OCI-M1 (cell line): ENCODE measurements around the gene AFAP1L2.
A peak's percentile ranks its signal among the peaks of the same experiment; 100 is the strongest.

Experiments
- DNase-seq: peaks from one replicate; lab custom pipeline; 2025; lab: John Stamatoyannopoulos, UW

AFAP1L2 gene

GRCh38 chr10:114310346-114310745 is 94.0 kb downstream of the AFAP1L2 start:
- DNase-seq = no peak

- DNase-seq = no peak
These were observed 95.0 kb downstream of the AFAP1L2 start for GRCh38 chr10:114309364-114309651.

- DNase-seq = no peak
These were observed 95.6 kb downstream of the AFAP1L2 start for GRCh38 chr10:114308531-114309363.

- DNase-seq = no peak
These were observed 96.6 kb downstream of the AFAP1L2 start for GRCh38 chr10:114307731-114308130.

- no peak for DNase-seq
These were observed 98.0 kb downstream of the AFAP1L2 start for GRCh38 chr10:114306116-114306973.

GRCh38 chr10:114305521-114305925 is 98.8 kb downstream of the AFAP1L2 start:
- no peak for DNase-seq

- no peak for DNase-seq
These were observed 99.5 kb downstream of the AFAP1L2 start for GRCh38 chr10:114304571-114305421.

GRCh38 chr10:114304017-114304570 is 100.2 kb downstream of the AFAP1L2 start:
- peak; percentile 86 for DNase-seq

GRCh38 chr10:114303556-114303955 is 100.7 kb downstream of the AFAP1L2 start:
- no peak for DNase-seq

GRCh38 chr10:114301951-114302710 is 102.2 kb downstream of the AFAP1L2 start:
- DNase-seq = no peak

GRCh38 chr10:114301177-114301576 is 103.1 kb downstream of the AFAP1L2 start:
- no peak for DNase-seq

GRCh38 chr10:114300036-114300645 is 104.2 kb downstream of the AFAP1L2 start:
- DNase-seq = no peak

GRCh38 chr10:114297136-114297705 is 107.1 kb downstream of the AFAP1L2 start:
- DNase-seq = no peak

GRCh38 chr10:114295393-114295792 is 108.9 kb downstream of the AFAP1L2 start:
- DNase-seq = no peak

- DNase-seq = no peak
These were observed 109.8 kb downstream of the AFAP1L2 start for GRCh38 chr10:114294549-114294948.

- DNase-seq = no peak
These were observed 111.2 kb downstream of the AFAP1L2 start for GRCh38 chr10:114293075-114293474.

- DNase-seq = no peak
These were observed 112.8 kb downstream of the AFAP1L2 start for GRCh38 chr10:114291516-114291915.

- no peak for DNase-seq
These were observed 113.2 kb downstream of the AFAP1L2 start for GRCh38 chr10:114291076-114291475.

GRCh38 chr10:114290038-114290437 is 114.3 kb downstream of the AFAP1L2 start:
- DNase-seq = no peak

- DNase-seq = no peak
These were observed 115.2 kb downstream of the AFAP1L2 start for GRCh38 chr10:114289096-114289436.
